GM10248 (cell line): Measurements from ENCODE around the gene AKT3.

ENCODE experiments used
- CTCF ChIA-PET: fragments of 300-600 bp; sonication (Branson Sonifier 250); formaldehyde crosslinking; extraction: SDS; loops from one replicate; lab custom pipeline; 2021; ENCODE audit warnings: antibody characterized with exemption; lab: Yijun Ruan, JAX
- POLR2A ChIA-PET: fragments of 350-650 bp; sonication (Branson Sonifier 250); formaldehyde crosslinking; extraction: SDS; loops from one replicate; lab custom pipeline; 2020; ENCODE audit warnings: antibody characterized with exemption; lab: Yijun Ruan, JAX
- DNase-seq: peaks from one replicate; pipeline ENCODE4 v3.0.0; 2012; ENCODE audit errors: extremely low spot score
- CTCF ChIP-seq: IDR thresholded peaks from 2 replicates; pipeline ENCODE4 v1.5.1; 2012; ENCODE audit warnings: mild to moderate bottlenecking, low read depth; ENCODE audit errors: extremely low read depth, missing control alignments, control extremely low read depth

The AKT3 gene

DNA sequence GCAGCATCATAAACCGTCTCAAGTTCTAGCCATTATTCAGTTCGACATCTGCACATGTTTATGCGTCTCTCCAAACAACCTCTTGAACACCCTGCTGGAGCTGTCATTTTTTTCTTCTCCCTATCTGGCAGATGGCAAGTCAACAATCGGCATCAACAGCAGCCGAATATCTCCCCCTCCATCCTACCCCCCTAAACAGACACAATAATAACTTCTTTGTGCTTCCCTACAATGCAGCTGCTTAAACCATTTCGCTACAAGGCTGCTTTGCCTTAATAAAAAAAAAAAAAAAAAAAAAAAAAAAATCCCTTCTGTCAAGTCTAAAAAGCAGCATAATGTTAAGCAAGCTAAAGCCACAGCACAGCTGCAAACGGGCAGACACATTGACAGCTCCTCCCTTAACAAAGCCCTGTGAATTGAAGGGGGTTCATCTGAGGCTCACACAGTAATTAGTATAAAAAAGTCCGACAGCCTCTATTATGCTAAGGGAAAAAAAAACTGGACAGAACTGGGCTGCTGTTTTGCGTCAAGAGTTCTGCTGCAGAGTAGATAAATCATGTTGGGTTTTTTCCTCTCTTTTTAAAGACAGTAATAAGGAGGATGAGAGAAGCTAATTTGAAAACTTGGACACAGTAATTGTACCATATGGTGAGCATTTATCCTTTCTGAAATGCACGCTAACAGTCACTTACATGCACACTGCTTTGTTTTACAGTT is 136.4 kb downstream of the AKT3 start:
- ChIA-PET CTCF (interaction anchor here (0.7 kb wide), 1 partner anchor 623 kb away, joined by 3 read pairs; no protein-coding TSS in a partner anchor), POLR2A (no interaction called here)
- DNase-seq = no peak
- no peak for TF ChIP-seq CTCF

DNA sequence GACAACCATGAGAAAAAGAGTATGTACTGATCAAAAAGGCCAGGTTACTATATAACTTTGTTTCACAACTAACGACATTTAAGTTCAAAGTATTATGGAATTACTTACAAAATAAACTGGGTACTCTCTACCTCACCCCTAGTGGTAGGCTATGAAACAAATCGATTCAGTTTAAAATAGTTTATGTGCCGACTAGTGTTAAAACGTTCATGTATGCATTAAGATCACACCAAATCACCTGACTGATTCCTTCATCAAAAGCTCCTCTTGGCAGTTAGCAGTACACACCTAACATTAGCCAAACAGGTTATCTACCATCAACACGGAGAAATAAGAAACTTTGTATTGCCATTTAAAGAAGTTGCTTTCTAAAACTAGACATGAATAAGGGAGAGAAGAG is 137.1 kb downstream of the AKT3 start:
- POLR2A ChIA-PET = no interaction called here
- TF ChIP-seq CTCF = no peak
- CTCF ChIA-PET = no interaction called here
- DNase-seq = no peak

- TF ChIP-seq CTCF = no peak
- POLR2A ChIA-PET = no interaction called here
- no peak for DNase-seq
- CTCF ChIA-PET = no interaction called here
These were observed 137.8 kb downstream of the AKT3 start for GRCh38 chr1:243712242-243712641.

- ChIA-PET POLR2A (no interaction called here), CTCF (interaction anchor here (0.8 to 1.3 kb wide), 2 partner anchors 11 to 200 kb away, joined by 3 read pairs; no protein-coding TSS in a partner anchor)
- TF ChIP-seq CTCF = no peak
- DNase-seq = no peak
These were observed 139.6 kb downstream of the AKT3 start for GRCh38 chr1:243710467-243710866.

GRCh38 chr1:243708210-243708609 is 141.8 kb downstream of the AKT3 start:
- DNase-seq = no peak
- peak; percentile 37 for TF ChIP-seq CTCF
- POLR2A ChIA-PET = no interaction called here
- CTCF ChIA-PET = interaction anchor here (0.8 to 1.0 kb wide), 2 partner anchors 24 to 30 kb away, joined by 3 read pairs; no protein-coding TSS in a partner anchor

DNA sequence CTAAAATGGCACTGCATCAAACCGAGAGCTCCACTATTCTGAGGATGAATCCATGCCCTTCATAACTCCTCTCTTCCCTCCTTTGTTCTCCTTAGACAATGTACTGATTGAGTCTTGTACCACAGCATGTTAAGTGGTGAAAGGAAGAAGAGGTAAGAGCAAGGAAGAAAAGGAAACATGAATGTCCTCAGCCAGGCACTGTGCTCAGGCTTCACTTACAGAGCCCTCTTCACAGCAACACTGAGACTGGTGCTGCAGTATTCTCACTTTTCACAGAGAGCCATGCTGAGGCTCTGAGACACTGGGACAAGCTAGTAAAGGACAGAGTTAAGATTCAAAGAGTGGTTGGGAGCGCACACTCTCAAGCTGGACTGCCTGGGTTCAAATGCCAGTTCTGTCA is 143.5 kb downstream of the AKT3 start:
- DNase-seq = no peak

More for the DNA sequence above, 143.5 kb downstream of the AKT3 start:
- no peak for TF ChIP-seq CTCF
- POLR2A ChIA-PET = no interaction called here
- CTCF ChIA-PET = interaction anchor here (1.4 kb wide), 1 partner anchor 39 kb away, joined by 3 read pairs; no protein-coding TSS in a partner anchor
